ENCODE data around the gene QDPR. TPM values are rescaled to one million over a fixed set of nuclear protein-coding genes. Genes with fewer than 3 reads are reported as not detected.
A peak's percentile ranks its signal among the peaks of the same experiment; 100 is the strongest.

Gene QDPR
- total and polyA plus RNA-seq, 12 donors, result 21.6 to 68.4 (median 54.9) TPM

- Histone ChIP-seq H3K27me3 (no peaks in the 10 kb centered on the region), H3K27ac (no peak overlapping the region), H3K4me1 (peaks cover 0 to 24% (median 7%) of the 10 kb centered on the region in 9 donors), H3K9me3 (no peaks in the 10 kb centered on the region), H3K36me3 (peaks cover 0 to 98% (median 27%) of the 10 kb centered on the region in 9 donors), H3K4me3 (no peak overlapping the region)
- ATAC-seq (no peak), DNase-seq (no peak)
- WGBS, 2 donors, result 80 to 86% methylated on average over 3 of the region's 3 CpGs
- intact Hi-C loops (cut with DNase I), result no loop called here
- no peak for TF ChIP-seq CTCF (IDR thresholded peaks at IDR 0.05)
Measured at GRCh38 chr4:17491196-17491595, 20.7 kb downstream of the QDPR start.

GRCh38 chr4:17490575-17491059, 21.3 kb downstream of the QDPR start:
- H3K27ac ChIP-seq, result no peak overlapping the region
- H3K27me3 ChIP-seq, result no peaks in the 10 kb centered on the region
- no peak overlapping the region for H3K4me3 ChIP-seq
- 55 to 58% methylated on average over 6 of the region's 6 CpGs for WGBS, 2 donors
- TF ChIP-seq CTCF (IDR thresholded peaks at IDR 0.05), result no peak
- intact Hi-C loops (cut with DNase I), result no loop called here
- DNase-seq, result no peak
- H3K9me3 ChIP-seq, result no peaks in the 10 kb centered on the region
- peaks cover 0 to 24% (median 7%) of the 10 kb centered on the region in 9 donors for H3K4me1 ChIP-seq
- ATAC-seq, result peak in 1 of 8 donors; percentile 9
- H3K36me3 ChIP-seq, result peaks cover 0 to 96% (median 29%) of the 10 kb centered on the region in 9 donors

GRCh38 chr4:17489721-17490120, 22.2 kb downstream of the QDPR start:
- Histone ChIP-seq H3K4me3 (no peak overlapping the region), H3K36me3 (peaks cover 0 to 93% (median 24%) of the 10 kb centered on the region in 9 donors), H3K27ac (no peak overlapping the region), H3K27me3 (no peaks in the 10 kb centered on the region), H3K4me1 (peaks cover 0 to 22% (median 7%) of the 10 kb centered on the region in 9 donors), H3K9me3 (no peaks in the 10 kb centered on the region)
- WGBS, 2 donors, result 87 to 92% methylated on average over 8 of the region's 8 CpGs
- ATAC-seq (no peak), DNase-seq (no peak)
- TF ChIP-seq CTCF (IDR thresholded peaks at IDR 0.05), result no peak
- intact Hi-C loops (cut with DNase I), result no loop called here

- ATAC-seq, result no peak
- no peaks in the 10 kb centered on the region for H3K27me3 ChIP-seq
- no peaks in the 10 kb centered on the region for H3K9me3 ChIP-seq
- WGBS, 2 donors, result 85 to 87% methylated on average over 5 of the region's 5 CpGs
- H3K36me3 ChIP-seq, result peaks cover 0 to 93% (median 21%) of the 10 kb centered on the region in 9 donors
- TF ChIP-seq CTCF (IDR thresholded peaks at IDR 0.05), result no peak
- H3K4me3 ChIP-seq, result no peak overlapping the region
- DNase-seq, result no peak
- intact Hi-C loops (cut with DNase I), result no loop called here
- H3K27ac ChIP-seq, result no peak overlapping the region
- H3K4me1 ChIP-seq, result peaks cover 0 to 16% (median 7%) of the 10 kb centered on the region in 9 donors
Measured at GRCh38 chr4:17489123-17489522, 22.8 kb downstream of the QDPR start.

All from heart right ventricle (tissue), 16 donors.